A204.1 (cell line): Measurements from ENCODE around the gene NACC2.

Source experiments
- FAIRE-seq: peaks from 2 replicates; lab custom pipeline; 2012; peaks lifted over from hg19 to GRCh38; lab: Jason Lieb, UNC

NACC2 gene

DNA sequence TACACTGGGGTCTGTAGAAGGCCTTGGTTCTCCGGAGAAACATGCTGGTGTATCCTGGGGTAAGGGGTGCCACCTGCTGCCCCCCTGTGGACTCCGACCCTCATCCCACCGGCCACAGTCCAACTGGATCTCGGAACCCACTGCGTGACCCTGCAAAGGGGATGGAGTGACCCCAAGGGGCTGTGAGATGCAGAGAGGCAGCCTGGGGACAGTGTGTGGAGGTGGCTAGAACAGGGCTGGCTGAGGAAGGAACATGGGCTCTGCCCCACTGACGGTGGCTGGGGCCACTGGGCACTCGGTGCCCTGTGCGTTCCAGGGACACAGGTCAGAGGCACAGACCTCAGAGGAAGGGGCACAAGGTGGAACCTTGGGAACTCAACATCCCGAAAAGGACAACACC is 2.3 kb downstream of the NACC2 start:
- no peak for FAIRE-seq

DNA sequence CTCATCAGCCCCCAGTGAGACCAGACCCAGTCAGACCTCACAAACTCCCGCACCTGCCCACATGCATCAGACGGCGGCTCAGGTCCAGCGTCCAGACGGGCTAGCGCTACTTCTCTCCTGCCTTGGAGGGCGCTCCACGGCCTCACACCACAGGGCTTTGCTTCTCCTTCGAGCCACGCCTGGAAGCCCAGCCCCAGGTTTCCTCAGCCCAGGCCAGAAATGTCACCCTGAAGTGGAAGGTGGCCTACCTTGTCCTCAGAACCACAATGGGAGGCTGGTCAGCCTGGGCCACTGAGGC is 2.8 kb downstream of the NACC2 start:
- no peak for FAIRE-seq

DNA sequence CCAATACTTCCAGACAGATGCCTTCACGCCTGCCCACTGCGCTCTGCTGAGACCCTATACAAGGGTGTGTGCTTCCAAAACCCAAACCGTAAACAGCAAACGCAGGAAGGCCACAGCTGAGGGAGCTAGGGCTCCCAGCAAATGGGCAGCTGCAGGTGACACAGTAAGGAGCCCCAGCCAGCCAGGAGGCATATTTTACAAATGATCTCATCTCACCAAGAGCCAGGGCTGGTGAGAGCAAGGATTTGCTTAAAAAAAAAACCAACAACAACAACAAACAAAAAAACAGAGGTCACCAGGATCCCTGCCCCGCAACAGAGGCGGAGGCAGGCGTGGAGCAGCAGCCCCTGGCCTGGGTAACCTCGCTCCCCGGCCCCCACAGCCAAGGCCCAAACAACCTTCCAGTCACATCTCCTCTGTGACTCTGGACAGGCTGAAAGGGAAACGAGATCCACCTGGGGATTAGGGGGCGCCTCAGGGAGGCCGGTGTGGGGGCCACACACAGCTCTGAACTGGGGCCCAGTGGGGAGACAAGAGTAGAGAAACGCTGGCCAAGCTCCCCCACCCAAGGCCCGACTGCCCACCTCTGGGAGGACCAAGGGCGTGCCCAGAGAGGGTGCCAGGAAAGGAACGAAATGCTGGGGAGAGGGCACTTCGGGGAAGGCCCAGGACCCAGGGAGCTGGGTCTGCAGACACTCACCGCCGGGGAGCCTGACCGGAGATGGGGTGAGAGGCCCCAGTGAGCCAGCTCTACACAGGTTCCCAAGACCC is 3.3 kb downstream of the NACC2 start:
- FAIRE-seq = no peak

DNA sequence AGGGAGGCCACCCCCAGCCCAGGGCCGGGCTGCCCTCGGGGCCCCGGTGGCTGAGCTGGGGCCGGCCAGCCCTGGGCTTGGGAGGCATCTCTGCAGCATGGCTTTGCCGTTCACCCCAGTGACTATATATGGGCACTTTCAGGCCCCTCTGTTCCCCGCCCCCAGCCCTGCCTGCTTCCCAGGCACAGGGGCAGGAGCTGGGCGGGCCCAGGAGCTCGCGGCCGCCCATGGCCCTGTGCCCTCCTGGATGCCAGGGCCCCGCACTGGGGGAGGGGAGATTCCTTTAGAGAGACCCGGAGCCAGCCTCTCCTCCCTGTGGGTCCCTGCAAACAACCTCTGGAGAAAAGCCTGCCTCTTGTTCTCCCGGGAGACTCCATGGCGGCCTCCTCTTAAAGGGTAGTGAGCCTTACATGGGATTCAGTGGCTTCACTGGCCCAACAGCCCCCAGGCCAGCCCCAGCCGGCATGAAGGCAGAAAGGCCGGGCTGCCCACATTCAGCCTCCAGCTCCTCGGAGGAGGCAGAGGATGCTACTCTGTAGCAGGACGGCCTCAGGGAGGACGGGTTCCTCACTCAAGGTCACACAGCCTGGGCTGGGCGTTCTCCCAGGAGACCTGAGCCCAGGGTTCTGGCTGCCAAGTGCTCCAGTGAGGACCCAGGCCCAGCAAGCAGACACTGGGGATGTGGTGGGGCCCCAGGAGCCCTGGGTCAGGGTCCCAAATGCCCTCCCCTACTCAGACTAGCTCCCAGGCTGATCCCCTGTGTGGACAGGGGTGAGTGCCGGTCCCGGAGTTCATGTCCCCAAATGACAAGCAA is 4.1 kb downstream of the NACC2 start:
- no peak for FAIRE-seq

DNA sequence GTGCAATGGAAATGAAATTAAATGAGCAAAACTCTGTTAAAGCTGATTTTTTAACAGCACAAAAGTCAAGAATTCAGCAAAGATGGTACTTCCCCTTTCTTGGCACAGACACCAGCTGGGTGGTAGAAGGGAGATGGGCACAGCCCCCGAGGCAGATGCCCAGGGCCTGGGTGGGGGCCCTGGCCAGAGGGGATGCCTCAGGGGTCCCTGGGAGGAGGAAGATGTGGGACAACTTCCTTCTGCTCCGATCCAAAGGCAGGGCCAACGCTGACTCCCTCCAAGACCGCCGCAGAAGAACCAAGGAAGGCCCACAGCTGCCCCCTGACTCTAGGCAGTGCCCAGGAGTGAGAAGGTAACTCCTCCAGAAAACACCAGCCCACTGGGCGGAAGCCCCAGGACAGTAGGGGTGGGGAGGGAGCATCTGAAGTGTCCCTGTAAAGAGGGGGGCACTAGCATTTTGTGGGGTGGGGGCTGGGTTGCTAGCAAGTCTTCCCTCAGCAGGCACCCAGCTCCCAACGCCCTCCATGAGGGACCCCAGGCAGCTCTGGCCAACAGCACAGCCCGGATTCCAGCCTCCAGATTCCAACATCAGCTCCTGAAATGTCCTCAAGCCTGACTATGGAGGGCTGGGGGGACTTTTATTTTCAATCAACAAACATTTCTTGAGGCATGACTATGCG is 4.9 kb downstream of the NACC2 start:
- FAIRE-seq = no peak

DNA sequence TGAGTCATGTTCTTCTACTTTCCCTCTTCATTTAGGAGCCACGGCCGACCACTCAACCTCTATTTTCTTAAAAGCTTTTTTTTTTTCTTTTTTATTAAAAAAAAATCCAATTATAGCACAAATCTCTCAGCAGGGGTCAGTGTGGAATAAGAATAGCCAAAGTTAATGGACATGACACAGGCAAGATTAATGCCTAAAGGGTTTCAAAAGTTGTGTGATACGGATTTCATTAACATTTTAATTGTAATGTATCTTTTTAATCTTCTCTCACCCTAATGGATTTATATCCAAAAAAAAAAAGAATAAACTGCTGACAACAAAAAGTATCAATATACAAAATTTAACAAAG is 5.4 kb downstream of the NACC2 start:
- peak; percentile 35 for FAIRE-seq

DNA sequence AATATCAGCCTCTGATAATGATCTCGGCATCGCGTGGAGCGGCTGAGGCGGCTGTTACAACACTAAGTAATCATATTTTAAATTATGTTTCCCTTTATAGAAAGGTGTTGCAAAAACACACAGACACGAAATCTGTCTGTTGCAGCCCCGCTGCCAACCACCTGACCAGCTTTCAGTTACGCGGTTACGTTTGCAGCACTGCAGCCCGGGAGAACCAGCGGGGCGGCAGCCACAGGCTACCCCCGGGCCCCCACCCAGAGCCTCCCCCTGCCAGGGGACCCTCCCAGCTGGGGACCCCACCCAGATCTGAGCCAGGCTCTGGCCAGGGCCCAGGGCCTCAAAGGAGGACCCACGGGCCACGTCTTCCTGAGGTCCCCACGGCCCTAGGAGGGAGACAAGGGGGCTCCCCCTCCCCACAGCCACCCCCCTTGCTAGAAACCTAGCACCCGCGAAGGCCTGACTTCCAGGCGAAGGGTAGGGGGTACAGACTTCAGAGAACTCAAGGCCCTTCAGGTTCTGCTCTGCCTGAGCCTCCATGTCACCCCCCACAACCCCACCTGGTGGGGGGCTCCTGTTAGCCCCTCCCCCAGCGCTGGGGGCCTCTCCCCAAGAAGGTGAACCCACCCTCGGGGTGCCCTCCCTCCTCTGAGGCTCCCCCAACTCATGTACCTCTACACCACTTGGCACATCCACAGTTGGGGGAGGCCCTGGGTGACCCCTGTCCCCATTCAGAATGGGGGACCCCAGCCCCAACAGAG is 6.0 kb downstream of the NACC2 start:
- FAIRE-seq = no peak

DNA sequence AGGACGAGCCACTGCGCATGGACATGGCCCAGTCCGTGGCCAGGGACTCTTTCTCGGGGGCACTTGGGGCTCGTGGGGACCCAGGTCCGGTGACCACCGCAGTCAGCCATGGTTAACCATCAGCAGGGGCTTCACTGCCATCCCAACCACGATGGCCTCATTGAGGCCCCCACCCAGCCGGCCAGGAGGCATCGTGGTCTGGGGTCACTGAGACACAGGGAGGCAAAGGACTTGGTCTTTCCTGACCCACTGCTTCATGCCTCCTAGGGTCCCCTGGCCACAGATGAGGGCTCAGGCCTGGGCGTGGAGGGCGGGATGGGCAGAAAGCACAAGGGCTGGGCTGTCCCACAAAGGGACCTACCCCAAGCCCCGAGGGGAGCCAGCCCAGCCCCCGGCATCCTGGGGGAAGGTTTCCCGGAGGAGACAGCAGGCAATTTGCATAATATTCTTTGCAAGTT is 6.6 kb downstream of the NACC2 start:
- FAIRE-seq = no peak

DNA sequence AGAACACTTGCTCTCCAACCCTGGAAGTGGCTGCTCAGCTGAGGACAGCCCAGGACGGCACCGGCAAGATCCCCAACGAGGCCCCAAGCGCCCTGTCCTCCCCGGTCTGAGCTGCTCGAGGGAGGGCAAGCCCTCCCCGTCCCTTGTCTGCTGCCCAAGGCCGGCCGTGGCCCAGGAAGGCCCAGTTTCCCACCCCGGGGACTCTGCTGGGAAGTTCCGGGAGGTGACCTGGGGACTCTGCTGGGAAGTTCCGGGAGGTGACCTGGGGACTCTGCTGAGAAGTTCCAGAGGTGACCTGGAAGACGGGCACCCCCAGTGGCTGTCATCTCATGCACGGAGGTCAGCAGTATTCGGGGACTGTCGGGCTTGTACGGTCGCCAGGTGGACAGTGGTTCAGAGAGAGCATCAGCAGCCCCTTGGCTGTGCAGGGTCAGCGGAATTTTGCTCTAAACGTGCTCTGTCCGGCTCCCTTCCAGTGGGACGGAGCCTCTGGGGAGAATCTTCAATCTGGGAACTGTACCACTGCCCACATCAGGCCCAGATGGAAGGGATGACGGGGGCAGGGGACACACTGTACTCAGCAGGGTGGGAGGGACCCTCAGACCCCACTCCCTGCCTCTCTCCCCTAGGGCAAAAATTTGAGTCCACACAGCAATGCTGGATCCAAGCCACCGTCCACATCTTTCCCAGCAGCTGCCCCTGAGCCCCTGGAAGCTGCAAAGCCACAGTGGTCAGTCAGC is 7.2 kb downstream of the NACC2 start:
- FAIRE-seq = no peak

DNA sequence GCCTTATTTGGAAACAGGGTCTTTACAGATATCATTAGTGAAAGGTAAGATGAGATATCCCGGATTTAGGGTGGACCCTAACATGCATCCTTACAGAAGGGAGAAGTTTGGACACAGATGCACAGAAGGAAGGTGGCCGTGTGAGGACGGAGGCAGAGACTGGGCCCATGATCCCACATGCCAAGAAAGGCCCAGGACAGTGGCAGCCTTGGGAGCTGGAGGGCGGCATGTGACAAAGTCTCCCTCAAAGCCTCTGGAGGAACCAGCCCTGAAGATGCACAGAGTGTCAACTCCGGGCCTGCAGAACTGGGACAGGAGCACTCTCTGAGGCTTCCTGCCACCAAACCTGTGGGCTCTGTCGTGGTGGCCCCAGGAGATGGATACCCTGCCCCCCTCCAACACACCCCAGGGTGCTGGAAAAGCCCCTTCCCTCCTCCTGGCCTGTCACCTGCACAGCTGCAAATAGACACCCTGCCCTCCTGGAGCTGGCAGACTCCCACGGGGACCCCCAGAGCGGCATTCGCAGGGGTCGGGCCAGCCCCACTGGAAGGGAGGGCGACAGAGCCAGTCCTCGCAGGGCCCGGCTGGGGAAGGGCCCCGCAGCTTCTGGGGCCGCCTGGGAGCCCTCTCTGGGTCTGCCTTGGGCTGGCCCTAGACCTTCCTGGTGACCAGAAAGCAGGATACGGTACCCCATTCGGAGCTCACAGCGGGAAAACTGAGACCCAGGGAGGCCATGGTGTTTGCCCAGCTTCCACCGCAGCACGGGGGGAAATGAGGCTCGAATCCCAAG is 7.9 kb downstream of the NACC2 start:
- FAIRE-seq = no peak

DNA sequence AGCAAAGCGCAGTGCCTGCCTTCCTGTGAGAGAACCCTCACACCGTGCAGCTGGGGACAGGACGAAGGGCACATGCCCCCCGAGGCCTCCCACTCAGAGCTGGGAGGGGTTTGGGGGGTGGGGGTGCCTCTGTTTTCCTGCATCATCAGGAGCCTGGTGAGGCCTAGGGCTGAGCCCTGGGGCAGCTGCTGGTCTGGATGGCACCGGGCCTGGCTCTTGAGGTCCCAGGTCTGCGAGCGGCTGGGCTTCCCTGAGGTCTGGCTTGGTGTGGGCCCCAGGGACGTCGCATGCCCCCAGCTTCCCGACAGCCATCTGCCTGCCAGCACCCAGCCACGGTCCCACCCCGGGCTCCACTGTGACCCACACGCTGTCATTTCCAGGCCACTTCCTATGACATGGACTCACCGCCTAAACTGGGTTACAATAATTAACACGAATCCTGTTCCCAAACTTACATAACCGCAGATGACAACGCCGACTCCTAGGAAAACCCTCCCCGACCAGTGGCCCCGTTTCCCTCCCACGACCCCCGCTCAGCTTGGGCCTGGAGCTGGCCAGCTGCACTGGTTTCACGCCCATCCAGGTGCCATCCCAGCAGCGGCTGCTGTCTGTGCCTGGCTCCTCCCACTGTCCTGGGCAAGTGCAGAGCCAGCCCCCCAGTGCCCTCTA is 8.7 kb downstream of the NACC2 start:
- no peak for FAIRE-seq

DNA sequence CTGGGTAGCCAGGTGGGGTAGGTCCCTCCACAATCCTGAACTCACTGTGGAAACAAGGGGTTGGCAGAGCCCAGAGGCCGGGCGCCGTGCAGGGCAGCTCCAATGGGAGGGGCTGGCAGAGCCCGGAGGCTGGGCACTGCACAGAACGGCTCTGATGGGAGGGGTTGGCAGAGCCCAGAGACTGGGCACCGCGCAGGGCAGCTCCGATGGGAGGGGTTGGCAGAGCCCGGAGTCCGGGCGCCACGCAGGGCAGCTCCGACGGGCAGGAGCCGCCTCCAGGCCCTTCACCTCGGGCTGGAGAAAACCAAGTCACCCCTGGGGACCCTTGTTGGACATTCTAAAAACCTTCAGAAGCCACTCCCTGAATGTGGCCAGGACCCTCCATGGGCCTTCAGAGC is 9.3 kb downstream of the NACC2 start:
- no peak for FAIRE-seq

DNA sequence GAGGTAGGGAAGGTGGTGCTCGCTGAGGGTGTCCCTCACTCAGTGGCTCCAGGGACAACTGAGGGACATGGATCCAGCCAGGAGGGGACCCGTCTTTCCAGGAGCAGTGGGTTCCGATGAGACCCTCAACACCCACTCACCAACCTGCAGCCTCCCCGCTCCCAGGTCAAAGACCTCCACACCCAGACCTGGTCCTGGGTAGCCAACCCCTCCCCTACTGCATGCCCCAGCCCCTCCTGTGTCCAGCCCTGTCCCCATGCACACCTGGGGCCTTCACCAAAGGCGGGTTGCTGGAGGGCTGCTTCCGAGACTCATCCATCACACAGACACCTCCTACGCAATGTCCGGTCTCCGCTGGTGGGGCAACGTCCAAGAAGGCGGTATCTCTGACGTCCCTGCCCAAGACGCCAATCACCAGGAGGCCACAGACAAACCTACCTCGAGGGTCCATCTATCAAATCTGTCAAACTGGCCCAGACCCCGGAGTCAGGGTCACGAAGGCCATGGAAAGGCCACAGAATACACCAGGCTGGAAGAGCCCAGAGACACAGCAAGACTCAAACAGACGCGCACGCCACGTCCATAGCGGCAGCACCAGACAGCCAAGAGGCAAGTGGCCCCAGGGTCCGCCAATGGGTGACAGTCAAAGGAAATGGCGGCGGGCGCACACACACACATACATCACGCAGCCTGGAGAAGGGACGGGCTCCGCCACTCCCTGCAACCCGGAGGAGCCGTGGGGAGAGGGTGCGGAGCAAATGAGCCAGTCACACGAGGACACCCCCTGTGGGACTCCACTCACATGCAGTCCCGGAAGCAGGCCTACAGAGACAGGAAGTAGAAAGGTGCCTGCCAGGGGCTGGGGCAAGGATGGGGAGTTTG is 10.8 kb downstream of the NACC2 start:
- no peak for FAIRE-seq

DNA sequence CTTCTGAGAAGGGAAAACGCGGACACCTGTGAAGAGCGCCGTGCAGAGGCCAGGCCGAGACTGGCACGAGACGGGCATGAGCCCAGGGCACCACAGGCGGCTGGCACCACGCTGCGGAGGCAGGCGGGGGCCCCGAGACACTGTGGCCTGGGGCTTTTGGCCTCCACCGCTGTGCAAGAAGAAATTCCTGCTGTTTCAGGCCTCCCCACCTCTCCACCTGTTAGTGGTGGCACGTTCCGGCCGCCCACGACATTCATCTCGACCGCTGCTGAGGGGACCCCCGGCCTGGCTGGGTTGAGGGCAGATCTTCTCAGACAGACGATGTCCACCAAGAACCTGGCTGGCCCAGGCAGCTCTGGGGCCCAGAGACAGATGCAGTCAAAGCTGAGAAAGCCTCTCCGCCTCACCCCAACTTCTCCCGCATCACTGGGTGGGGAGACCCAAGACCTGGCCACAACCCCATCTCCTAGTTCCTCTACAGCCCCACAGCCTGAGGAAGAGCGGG is 11.5 kb downstream of the NACC2 start:
- FAIRE-seq = no peak

DNA sequence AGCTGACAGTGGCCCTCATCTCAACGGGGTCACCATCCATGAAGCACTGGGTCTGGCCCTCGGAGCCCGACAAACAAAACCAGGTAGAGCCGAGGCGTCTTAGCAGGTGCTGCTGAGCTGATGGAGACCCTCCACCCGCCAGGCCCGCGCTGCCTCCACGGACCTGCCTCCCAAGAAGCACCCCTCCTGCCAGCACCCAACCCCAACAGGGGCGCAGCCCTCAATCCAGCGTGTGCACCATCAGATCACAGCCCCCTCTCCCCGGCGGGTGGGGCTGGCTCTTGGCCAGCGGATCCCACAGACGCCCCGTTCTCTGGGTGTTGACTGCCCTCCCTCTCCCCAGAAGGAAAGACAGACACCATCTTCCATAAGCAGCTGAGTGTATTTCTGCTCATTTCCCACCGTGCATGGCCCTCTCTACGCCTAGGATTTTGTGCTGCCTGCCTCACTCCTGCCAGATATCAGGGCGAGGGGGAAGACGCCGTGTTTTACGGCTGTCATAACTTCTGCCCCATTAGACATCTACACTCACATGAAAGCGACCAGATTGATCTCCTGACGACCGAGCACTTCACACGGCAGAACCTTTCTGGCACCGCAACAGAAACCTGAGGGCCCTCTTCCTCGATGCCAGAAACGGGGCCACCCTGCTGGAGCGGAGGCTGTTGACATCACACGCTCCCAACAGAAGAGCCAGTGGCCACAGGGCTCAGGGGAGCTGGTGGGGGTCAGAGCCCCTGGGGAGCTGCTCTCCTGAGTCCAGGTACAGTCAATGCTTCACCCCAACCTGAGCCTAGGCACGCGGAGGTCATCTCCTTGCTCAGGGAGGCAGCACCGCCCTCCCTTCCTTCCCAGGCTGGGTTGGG is 12.4 kb downstream of the NACC2 start:
- no peak for FAIRE-seq

DNA sequence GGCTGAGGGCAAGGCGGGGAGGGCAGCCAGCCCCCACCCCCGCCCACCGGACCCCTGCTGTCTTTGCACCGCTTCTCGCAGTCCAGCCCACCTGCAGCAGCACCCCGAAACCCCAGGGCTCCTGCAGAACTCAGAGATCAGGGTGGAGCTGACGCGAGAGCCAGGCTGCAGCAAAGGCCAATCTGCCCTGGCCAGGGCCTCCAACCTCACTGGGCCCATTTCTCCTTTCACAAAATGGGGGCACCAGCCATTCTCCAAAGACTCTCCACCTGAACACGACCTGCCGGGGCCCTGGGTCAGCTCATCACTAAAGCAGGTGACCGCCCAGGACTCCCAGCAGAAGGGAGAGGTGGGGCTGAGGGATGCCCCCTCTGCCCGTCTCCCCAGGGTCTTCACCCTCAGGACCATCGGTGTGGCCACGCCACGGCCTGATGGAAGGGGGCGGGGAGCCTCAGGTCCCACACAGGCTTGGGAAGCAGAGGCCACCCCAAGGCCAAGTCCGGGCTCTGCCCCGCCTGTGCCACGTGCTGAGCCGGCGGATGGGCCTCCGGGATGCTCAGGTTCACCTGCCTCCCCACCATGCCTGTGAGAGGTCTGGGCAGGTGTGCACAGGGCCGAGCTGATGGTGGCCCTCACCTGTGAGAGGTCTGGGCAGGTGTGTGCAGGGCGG is 13.1 kb downstream of the NACC2 start:
- no peak for FAIRE-seq

DNA sequence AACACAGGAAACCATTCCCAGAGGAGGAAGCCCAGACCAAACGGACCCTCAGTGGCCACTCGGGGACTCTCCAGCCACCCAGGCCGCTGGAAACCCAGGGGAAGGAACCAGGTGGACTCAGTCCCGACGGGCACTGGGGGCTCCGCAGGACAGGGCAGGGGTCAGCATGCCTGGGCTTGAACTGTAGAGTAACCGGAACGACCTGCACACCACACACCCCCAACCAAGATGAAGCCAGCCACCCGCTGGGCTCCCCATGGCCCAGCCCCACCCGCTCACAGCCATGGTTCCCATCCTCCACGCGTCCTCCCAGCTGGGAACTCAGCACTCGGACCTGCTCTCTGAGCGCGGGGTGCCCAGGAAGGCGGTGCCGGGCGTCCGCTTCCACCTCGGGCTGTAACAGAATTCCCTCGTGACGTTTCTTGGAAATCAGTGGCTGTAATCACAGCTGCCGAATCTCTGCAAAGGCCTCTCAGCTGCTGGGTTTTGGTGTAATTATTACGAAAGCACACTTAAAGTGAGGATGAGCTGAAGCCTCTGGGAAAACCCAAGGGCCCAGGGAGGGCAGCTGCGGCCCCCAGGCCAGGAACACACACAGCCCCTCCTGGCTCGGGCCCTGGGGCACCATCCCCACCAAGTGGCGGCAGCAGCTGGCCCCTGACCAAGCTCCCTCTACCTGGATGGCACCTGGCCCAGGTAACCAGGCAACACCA is 13.8 kb downstream of the NACC2 start:
- FAIRE-seq = no peak
